Measurements from ENCODE around the gene HTT. TPM values are rescaled to one million over a fixed set of nuclear protein-coding genes. Genes with fewer than 3 reads are reported as not detected.

HTT gene
- total and polyA plus RNA-seq, 2 of the 8 experiments (the other 6 are each of a cell fraction or from before 2014, with no cell fraction given): 24.0 to 71.0 TPM

DNA sequence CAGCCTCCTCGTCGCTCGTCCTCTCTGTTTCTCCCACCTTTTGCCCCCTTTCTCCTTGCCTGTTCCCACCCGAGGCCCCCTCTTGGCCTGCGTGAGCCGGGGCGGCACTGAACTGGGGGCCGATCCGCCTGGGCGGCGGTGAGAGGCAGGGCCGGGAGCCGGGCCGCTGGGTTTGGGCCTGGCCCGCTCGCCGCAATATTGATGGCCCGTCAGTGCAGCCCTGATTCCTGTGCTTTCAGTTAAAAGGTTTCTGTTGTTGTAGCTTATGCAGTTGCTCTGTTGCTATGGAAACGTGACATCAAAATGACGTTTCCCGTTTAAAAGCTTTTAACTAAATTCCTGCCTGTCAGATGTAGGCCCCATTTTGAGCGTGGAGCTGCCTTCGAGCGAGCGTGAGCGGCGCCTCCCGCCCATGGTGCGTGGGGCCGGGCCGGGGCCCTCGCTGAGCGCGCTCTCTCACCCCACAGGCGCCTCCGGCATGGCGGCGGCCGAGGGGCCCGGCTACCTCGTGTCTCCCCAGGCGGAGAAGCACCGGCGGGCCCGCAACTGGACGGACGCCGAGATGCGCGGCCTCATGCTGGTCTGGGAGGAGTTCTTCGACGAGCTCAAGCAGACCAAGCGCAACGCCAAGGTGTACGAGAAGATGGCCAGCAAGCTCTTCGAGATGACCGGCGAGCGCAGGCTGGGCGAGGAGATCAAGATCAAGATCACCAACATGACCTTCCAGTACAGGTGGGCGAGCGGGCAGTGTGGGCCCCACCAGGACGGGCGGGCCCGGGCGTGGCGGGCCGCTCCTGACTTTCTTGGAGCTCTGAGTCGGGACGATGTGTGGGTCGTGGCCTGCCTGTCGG is 174.6 kb downstream of the HTT start, which contains the start of gene MSANTD1:
Gene MSANTD1, plus strand, starts transcription at position 349 of the 851 bp plus-strand sequence. Its CDS starts 64 bp downstream, at position 413.
- no peak within 1 kb of the TSS for H4K5ac ChIP-seq (ENCODE audit: insufficient read length, low read depth, low read length)
- H2AFZ ChIP-seq (ENCODE audit: low read length): no peak within 1 kb of the TSS
- FAIRE-seq: no peak
- H3K4me1 ChIP-seq (replicated peaks in 1 of 4; ENCODE audit: control insufficient read depth in 3 of 4, insufficient read depth in 4 of 4, low read length in 3 of 4): peaks cover 0 to 8% (median 0%) of the 10 kb centered on the region in 4 experiments; a peak in 3 of 7 replicates
- no peaks in the 10 kb centered on the region for H3K79me1 ChIP-seq (ENCODE audit: low read depth, low read length)
- DNase-seq (ENCODE audit: low read depth in 1 of 2, low spot score in 2 of 2): no peak
- H3K4me3 ChIP-seq (ENCODE audit: extremely low read depth in 1 of 4, insufficient read depth in 2 of 4, low read depth in 3 of 4, low read length in 4 of 4): no peak within 1 kb of the TSS
- no peak within 1 kb of the TSS for H3K4me2 ChIP-seq (ENCODE audit: insufficient read depth in 1 of 2, low read depth in 2 of 2, low read length in 2 of 2)
- WGBS, 2 experiments (ENCODE audit: extremely low coverage in 1 of 2, insufficient coverage in 1 of 2, insufficient read length in 1 of 2, insufficient replicate concordance in 2 of 2, low coverage in 1 of 2, low lambda C conversion rate in 2 of 2, missing lambda C conversion rate in 1 of 2): 92% methylated on average over 63 of the region's 72 CpGs; no CpG with 5 or more reads in 1 of the 2 experiments
- peak within 1 kb of the TSS; percentile 1; the same call in 1 of the 2 replicates for H4K8ac ChIP-seq (ENCODE audit: extremely low read depth, insufficient read depth, low read length)
- CTCF ChIA-PET (ENCODE audit: partially characterized antibody): interaction anchor here (0.8 to 2.6 kb wide), 9 partner anchors 12 to 231 kb away, joined by 3 to 7 read pairs (median 3); no protein-coding TSS in a partner anchor
- H2BK120ac ChIP-seq (replicated peaks; ENCODE audit: low read depth, low read length): no peak within 1 kb of the TSS
- no peaks in the 10 kb centered on the region for H3K9me3 ChIP-seq (ENCODE audit: insufficient read depth in 2 of 2, low read depth in 1 of 2, low read length in 1 of 2)
- H3K23ac ChIP-seq (ENCODE audit: insufficient read length): no peak within 1 kb of the TSS
- no peaks in the 10 kb centered on the region for H3K36me3 ChIP-seq (ENCODE audit: control insufficient read depth in 2 of 4, insufficient read depth in 4 of 4, low read length in 3 of 4)
- H4K91ac ChIP-seq (replicated peaks; ENCODE audit: insufficient read length, low read length): peak within 1 kb of the TSS; percentile 54
- no peaks in the 10 kb centered on the region for H3K23me2 ChIP-seq (ENCODE audit: low read depth, low read length)
- H3K4ac ChIP-seq (replicated peaks; ENCODE audit: insufficient read length, low read depth, low read length): no peak within 1 kb of the TSS
- H2BK20ac ChIP-seq (ENCODE audit: low read length): no peak within 1 kb of the TSS
- H2BK5ac ChIP-seq (ENCODE audit: low read depth, low read length): no peak within 1 kb of the TSS
- H2AK5ac ChIP-seq (ENCODE audit: low read depth, low read length): no peak within 1 kb of the TSS
- H3K56ac ChIP-seq (replicated peaks; ENCODE audit: insufficient read length, low read depth, low read length): no peak within 1 kb of the TSS
- TF ChIP-seq, protein P1, sequence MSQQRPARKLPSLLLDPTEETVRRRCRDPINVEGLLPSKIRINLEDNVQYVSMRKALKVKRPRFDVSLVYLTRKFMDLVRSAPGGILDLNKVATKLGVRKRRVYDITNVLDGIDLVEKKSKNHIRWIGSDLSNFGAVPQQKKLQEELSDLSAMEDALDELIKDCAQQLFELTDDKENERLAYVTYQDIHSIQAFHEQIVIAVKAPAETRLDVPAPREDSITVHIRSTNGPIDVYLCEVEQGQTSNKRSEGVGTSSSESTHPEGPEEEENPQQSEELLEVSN (IDR thresholded peaks at IDR 0.05): no peak
- TF ChIP-seq CHD1 (IDR thresholded peaks at IDR 0.05; ENCODE audit: low read depth, low read length) (no peak), BRCA1 (IDR thresholded peaks at IDR 0.05; ENCODE audit: low read depth, low read length) (no peak)
- H2BK12ac ChIP-seq (ENCODE audit: low read depth, low read length): no peak within 1 kb of the TSS
- no peak within 1 kb of the TSS for H3K27ac ChIP-seq (ENCODE audit: low read depth, low read length)
- H3K14ac ChIP-seq (ENCODE audit: insufficient read length): no peak within 1 kb of the TSS
- POLR2A ChIA-PET (ENCODE audit: partially characterized antibody): interaction anchor here (1.1 to 1.7 kb wide), 2 partner anchors 10 to 45 kb away, joined by 3 read pairs; no protein-coding TSS in a partner anchor
- no peak within 1 kb of the TSS; the same call in 1 of the 2 replicates for H3K18ac ChIP-seq (ENCODE audit: extremely low read depth, low read length)
- H3K9ac ChIP-seq (replicated peaks in 1 of 4; ENCODE audit: extremely low read depth in 1 of 4, low read depth in 3 of 4, low read length in 3 of 4): no peak within 1 kb of the TSS; a peak in 1 of 7 replicates
- no peaks in the 10 kb centered on the region for H3K79me2 ChIP-seq (ENCODE audit: control insufficient read depth in 1 of 2, insufficient read depth in 2 of 2, low read length in 2 of 2)
- peak within 1 kb of the TSS; percentile 46; the same call in 1 of the 2 replicates for H2BK15ac ChIP-seq (ENCODE audit: low read length)
- no peaks in the 10 kb centered on the region for H3K27me3 ChIP-seq (replicated peaks in 1 of 4; ENCODE audit: control insufficient read depth in 3 of 4, extremely low read depth in 1 of 4, insufficient read depth in 3 of 4, low read length in 3 of 4)
- peaks cover 3 to 10% of the 10 kb centered on the region in 2 experiments for H4K20me1 ChIP-seq (replicated peaks in 1 of 2; ENCODE audit: control insufficient read depth in 1 of 2, insufficient read depth in 2 of 2, low read length in 2 of 2)
